K562 (cell line): ENCODE results near the gene ZNHIT2. TPM values are rescaled to one million over a fixed set of nuclear protein-coding genes. Genes with fewer than 3 reads are reported as not detected.

ENCODE experiments used
- BRD4 ChIP-seq: fragments of 200-600 bp; sonication (generic); IDR thresholded peaks from 2 replicates; pipeline ENCODE4 v1.6.1; 2017; ENCODE audit warnings: inconsistent platforms
- FOXA1 ChIP-seq: fragments of 450-650 bp; IDR thresholded peaks from 2 replicates; pipeline ENCODE4 v1.6.1; 2016; ENCODE audit warnings: mild to moderate bottlenecking, borderline replicate concordance
- HDAC2 ChIP-seq: fragments of 450-650 bp; IDR thresholded peaks from 2 replicates; pipeline ENCODE4 v1.6.1; 2016; ENCODE audit warnings: mild to moderate bottlenecking
- HOXB6 ChIP-seq: fragments of 250-450 bp; sonication (Bioruptor Pico); IDR thresholded peaks from 2 replicates; pipeline ENCODE4 v1.5.1; 2022; ENCODE audit warnings: mild to moderate bottlenecking, borderline replicate concordance
- MBD2 ChIP-seq: sonication (generic); IDR thresholded peaks from 2 replicates; pipeline ENCODE4 v1.6.1; 2016; ENCODE audit warnings: low read depth, borderline replicate concordance
- MTA3 ChIP-seq: fragments of 450-650 bp; formaldehyde crosslinking; IDR thresholded peaks from 2 replicates; pipeline ENCODE4 v1.6.1; 2017; ENCODE audit warnings: mild to moderate bottlenecking, borderline replicate concordance
- NCOA1 ChIP-seq: fragments of 450-650 bp; IDR thresholded peaks from 2 replicates; pipeline ENCODE4 v1.6.1; 2016; ENCODE audit warnings: low read depth
- RB1 ChIP-seq: fragments of 450-650 bp; IDR thresholded peaks from 2 replicates; pipeline ENCODE4 v1.6.1; 2017; ENCODE audit warnings: low read depth, mild to moderate bottlenecking
- RBM25 ChIP-seq: fragments of 200-400 bp; formaldehyde crosslinking; IDR thresholded peaks from 2 replicates; pipeline ENCODE4 v1.6.1; 2018; ENCODE audit warnings: low read length, low read depth, moderate library complexity; ENCODE audit not compliant: severe bottlenecking
- ZC3H11A ChIP-seq: IDR thresholded peaks from 2 replicates; pipeline ENCODE4 v1.6.1; 2012; ENCODE audit warnings: low read depth, low read length, improper control_type of control experiment
- ZFPM2 ChIP-seq: fragments of 250-450 bp; sonication (Bioruptor Pico); IDR thresholded peaks from 2 replicates; pipeline ENCODE4 v1.5.1; 2022; ENCODE audit warnings: mild to moderate bottlenecking
- ZKSCAN3 ChIP-seq: fragments of 250-450 bp; sonication (Bioruptor Pico); IDR thresholded peaks from 2 replicates; pipeline ENCODE4 v1.4.0; 2020
- ZNF551 ChIP-seq: fragments of 250-450 bp; sonication (Bioruptor Pico); IDR thresholded peaks from 2 replicates; pipeline ENCODE4 v1.5.0; 2021; ENCODE audit warnings: mild to moderate bottlenecking, moderate library complexity
- ZNF586 ChIP-seq: fragments of 450-650 bp; formaldehyde crosslinking; conservative IDR thresholded peaks from 2 replicates; pipeline ENCODE4 v1.4.0; 2020; ENCODE audit warnings: mild to moderate bottlenecking, moderate library complexity
- ZZZ3 ChIP-seq: fragments of 450-650 bp; IDR thresholded peaks from 2 replicates; pipeline ENCODE4 v1.6.1; 2016; ENCODE audit warnings: antibody characterized with exemption, mild to moderate bottlenecking, moderate library complexity
- polyA plus RNA-seq, 8 experiments: library from polyadenylated mRNA; depleted of rRNA in 4 of 8; stranded (reverse) in 5 of 8; unstranded in 3 of 8; fragments of >200 nt; fragmentation: Nextera tagmentation in 2 of 8; fragmentation: Illumina TruSeq in 1 of 8; extraction: Ambion mirVana in 2 of 8; extraction: Trizol in 1 of 8; gene quantifications; 2 replicates each; pipeline versions ENCODE4 v1.2.1 to v1.2.3, GENCODE V29; 2011 to 2014; ENCODE audit warnings: inconsistent platforms in 1 of 8, missing spikeins in 1 of 8
- total RNA-seq, 7 experiments: library from RNA; depleted of rRNA in 6 of 7; stranded (reverse); fragments of >200 nt in 6 of 7; fragmentation: Illumina TruSeq in 2 of 7; extraction: Trizol in 2 of 7; gene quantifications; 2 replicates each; pipeline versions ENCODE4 v1.2.1 to v1.2.3, GENCODE V29; 2011 to 2021; ENCODE audit warnings: low replicate concordance in 1 of 7
- TF ChIP-seq, protein P1 (sequence below), 2 experiments: fragments of 250-450 bp in 1 of 2; fragments of 450-650 bp in 1 of 2; sonication (Bioruptor Pico) in 1 of 2; IDR thresholded peaks; 2 replicates each; pipeline versions ENCODE4 v1.6.1 to v1.8.0; 2016 to 2021; ENCODE audit warnings: mild to moderate bottlenecking in 2 of 2, moderate library complexity in 2 of 2, missing compliant biosample characterization in 1 of 2, missing genetic modification characterization in 1 of 2
- TF ChIP-seq, protein P2 (sequence below): fragments of 450-650 bp; formaldehyde crosslinking; IDR thresholded peaks from 2 replicates; pipeline ENCODE4 v1.4.0; 2022; ENCODE audit warnings: mild to moderate bottlenecking, moderate library complexity
- TF ChIP-seq, protein P3 (sequence below): IDR thresholded peaks from 2 replicates; pipeline ENCODE4 v1.6.1; 2012; ENCODE audit warnings: low read depth, low read length, improper control_type of control experiment, borderline replicate concordance
- TF ChIP-seq, protein P4 (sequence below): fragments of 250-450 bp; sonication (Bioruptor Pico); IDR thresholded peaks from 2 replicates; pipeline ENCODE4 v1.8.0; 2022; ENCODE audit warnings: inconsistent platforms
- TF ChIP-seq, protein P5 (sequence below): sonication (generic); formaldehyde crosslinking; IDR thresholded peaks from 2 replicates; pipeline ENCODE4 v1.8.0; 2022; ENCODE audit warnings: mild to moderate bottlenecking, missing genetic modification reagents, borderline replicate concordance
- TF ChIP-seq, protein P6 (sequence below): fragments of 250-450 bp; sonication (Bioruptor Pico); IDR thresholded peaks from 2 replicates; pipeline ENCODE4 v1.8.0; 2021; ENCODE audit warnings: moderate library complexity, mild to moderate bottlenecking, inconsistent platforms

Gene ZNHIT2
- total and polyA plus RNA-seq, 9 of the 15 experiments (the other 6 are each of a cell fraction or from before 2014, with no cell fraction given) = 0.08 to 39.0 (median 2.5) TPM

DNA sequence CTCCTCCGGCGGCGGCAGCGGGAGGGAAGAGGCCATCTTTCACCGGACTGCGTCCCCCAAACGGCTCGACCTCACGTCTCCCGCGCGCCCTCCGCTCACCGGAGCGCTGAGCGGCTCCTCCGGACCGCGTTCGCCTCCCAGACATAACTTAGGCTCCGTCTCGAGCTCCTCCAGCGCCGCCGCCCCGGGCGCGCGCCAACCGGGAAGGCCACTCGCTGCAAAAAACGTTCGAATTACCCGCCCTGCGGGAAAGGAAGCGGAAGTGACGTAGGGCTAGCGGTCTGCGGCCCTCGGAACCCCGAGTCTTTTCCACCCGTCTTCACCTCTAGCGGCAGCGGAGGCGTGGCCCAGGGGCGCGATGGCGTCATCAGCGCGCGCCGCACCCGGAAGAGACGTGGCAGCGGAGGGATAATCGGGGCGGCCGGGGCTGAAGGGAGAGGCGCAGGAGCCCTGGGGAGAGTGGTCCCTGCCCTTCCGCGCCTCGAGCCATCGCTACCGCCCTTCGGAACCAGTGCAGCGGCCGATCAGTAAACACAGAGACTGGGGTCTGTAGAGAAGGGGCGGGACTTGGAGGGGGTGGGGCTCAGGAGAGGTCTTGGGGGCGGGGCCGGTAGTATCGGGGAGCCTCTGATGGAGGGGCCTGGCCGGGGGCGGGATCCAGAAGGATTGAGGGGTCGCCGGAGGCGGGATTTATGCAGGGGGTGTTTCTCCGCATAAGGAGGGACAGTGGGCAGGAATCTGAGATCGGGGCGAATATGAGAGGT is 33.5 kb downstream of the ZNHIT2 start, which contains the start of the genes CDCA5 and ZFPL1 (continued):
- TF ChIP-seq ZFPM2 (CRISPR knock-in tag) = no peak
- peak; percentile 83; the same call in 1 of the 2 replicates for TF ChIP-seq HDAC2
- TF ChIP-seq ZNF586 (CRISPR knock-in tag) = no peak
- TF ChIP-seq, protein P1, sequence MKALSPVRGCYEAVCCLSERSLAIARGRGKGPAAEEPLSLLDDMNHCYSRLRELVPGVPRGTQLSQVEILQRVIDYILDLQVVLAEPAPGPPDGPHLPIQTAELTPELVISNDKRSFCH (CRISPR knock-in tag; IDR thresholded peaks at IDR 0.05) = no peak
- TF ChIP-seq, protein P1 (tag; IDR thresholded peaks at IDR 0.05) = peak; percentile 61; the same call in 1 of the 2 replicates
- TF ChIP-seq NCOA1 = no peak; the same call in 1 of the 2 replicates
- TF ChIP-seq, protein P2, sequence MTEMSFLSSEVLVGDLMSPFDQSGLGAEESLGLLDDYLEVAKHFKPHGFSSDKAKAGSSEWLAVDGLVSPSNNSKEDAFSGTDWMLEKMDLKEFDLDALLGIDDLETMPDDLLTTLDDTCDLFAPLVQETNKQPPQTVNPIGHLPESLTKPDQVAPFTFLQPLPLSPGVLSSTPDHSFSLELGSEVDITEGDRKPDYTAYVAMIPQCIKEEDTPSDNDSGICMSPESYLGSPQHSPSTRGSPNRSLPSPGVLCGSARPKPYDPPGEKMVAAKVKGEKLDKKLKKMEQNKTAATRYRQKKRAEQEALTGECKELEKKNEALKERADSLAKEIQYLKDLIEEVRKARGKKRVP (CRISPR knock-in tag) = no peak
- no peak for TF ChIP-seq BRD4
- TF ChIP-seq, protein P3, sequence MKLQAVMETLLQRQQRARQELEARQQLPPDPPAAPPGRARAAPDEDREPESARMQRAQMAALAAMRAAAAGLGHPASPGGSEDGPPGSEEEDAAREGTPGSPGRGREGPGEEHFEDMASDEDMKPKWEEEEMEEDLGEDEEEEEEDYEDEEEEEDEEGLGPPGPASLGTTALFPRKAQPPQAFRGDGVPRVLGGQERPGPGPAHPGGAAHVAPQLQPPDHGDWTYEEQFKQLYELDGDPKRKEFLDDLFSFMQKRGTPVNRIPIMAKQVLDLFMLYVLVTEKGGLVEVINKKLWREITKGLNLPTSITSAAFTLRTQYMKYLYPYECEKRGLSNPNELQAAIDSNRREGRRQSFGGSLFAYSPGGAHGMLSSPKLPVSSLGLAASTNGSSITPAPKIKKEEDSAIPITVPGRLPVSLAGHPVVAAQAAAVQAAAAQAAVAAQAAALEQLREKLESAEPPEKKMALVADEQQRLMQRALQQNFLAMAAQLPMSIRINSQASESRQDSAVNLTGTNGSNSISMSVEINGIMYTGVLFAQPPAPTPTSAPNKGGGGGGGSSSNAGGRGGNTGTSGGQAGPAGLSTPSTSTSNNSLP = no peak
- TF ChIP-seq, protein P4, sequence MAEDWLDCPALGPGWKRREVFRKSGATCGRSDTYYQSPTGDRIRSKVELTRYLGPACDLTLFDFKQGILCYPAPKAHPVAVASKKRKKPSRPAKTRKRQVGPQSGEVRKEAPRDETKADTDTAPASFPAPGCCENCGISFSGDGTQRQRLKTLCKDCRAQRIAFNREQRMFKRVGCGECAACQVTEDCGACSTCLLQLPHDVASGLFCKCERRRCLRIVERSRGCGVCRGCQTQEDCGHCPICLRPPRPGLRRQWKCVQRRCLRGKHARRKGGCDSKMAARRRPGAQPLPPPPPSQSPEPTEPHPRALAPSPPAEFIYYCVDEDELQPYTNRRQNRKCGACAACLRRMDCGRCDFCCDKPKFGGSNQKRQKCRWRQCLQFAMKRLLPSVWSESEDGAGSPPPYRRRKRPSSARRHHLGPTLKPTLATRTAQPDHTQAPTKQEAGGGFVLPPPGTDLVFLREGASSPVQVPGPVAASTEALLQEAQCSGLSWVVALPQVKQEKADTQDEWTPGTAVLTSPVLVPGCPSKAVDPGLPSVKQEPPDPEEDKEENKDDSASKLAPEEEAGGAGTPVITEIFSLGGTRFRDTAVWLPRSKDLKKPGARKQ = no peak
- TF ChIP-seq HOXB6 = no peak
- TF ChIP-seq, protein P5, sequence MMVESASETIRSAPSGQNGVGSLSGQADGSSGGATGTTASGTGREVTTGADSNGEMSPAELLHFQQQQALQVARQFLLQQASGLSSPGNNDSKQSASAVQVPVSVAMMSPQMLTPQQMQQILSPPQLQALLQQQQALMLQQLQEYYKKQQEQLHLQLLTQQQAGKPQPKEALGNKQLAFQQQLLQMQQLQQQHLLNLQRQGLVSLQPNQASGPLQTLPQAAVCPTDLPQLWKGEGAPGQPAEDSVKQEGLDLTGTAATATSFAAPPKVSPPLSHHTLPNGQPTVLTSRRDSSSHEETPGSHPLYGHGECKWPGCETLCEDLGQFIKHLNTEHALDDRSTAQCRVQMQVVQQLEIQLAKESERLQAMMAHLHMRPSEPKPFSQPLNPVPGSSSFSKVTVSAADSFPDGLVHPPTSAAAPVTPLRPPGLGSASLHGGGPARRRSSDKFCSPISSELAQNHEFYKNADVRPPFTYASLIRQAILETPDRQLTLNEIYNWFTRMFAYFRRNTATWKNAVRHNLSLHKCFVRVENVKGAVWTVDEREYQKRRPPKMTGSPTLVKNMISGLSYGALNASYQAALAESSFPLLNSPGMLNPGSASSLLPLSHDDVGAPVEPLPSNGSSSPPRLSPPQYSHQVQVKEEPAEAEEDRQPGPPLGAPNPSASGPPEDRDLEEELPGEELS (CRISPR knock-in tag) = no peak
- TF ChIP-seq ZC3H11A = no peak
- TF ChIP-seq RB1 = peak; percentile 85
- no peak for TF ChIP-seq RBM25
- TF ChIP-seq ZKSCAN3 (CRISPR knock-in tag) = no peak
- TF ChIP-seq, protein P6, sequence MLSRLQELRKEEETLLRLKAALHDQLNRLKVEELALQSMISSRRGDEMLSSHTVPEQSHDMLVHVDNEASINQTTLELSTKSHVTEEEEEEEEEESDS (CRISPR knock-in tag) = no peak
- TF ChIP-seq MTA3 = peak; percentile 58
- TF ChIP-seq MBD2 = peak; percentile 78; the same call in 1 of the 2 replicates
- no peak for TF ChIP-seq ZZZ3
- TF ChIP-seq ZNF551 (CRISPR knock-in tag) = no peak
- no peak for TF ChIP-seq FOXA1
